HCT116 (cell line): ENCODE data around the gene S100A10.

Experiments used
- CTCF ChIP-seq, 3 experiments: fragments of 200-600 bp in 1 of 3; sonication (generic) in 1 of 3; IDR thresholded peaks in 2 of 3; conservative IDR thresholded peaks in 1 of 3; 2 replicates each; pipeline ENCODE4 v1.5.1; 2012 to 2017; ENCODE audit warnings: low read depth in 2 of 3, low read length in 2 of 3, antibody characterized with exemption in 1 of 3, borderline replicate concordance in 1 of 3, control low read depth in 1 of 3, mild to moderate bottlenecking in 1 of 3, mixed read lengths in 1 of 3, mixed run types in 1 of 3, moderate library complexity in 1 of 3; ENCODE audit not compliant: insufficient read depth in 1 of 3
- ELF1 ChIP-seq: IDR thresholded peaks from 2 replicates; pipeline ENCODE4 v1.6.1; 2012; ENCODE audit warnings: low read depth, borderline replicate concordance
- EZH2 ChIP-seq: fragments of 200-600 bp; sonication (generic); IDR thresholded peaks from 2 replicates; pipeline ENCODE4 v1.6.1; 2017; ENCODE audit warnings: antibody characterized with exemption, mixed run types
- FOSL1 ChIP-seq: IDR thresholded peaks from 2 replicates; pipeline ENCODE4 v1.6.1; 2012; ENCODE audit warnings: low read depth
- POLR2A ChIP-seq: IDR thresholded peaks from 2 replicates; pipeline ENCODE4 v1.7.0; 2011; ENCODE audit warnings: borderline replicate concordance; ENCODE audit not compliant: insufficient read depth, insufficient read length; ENCODE audit errors: extremely low read depth
- POLR2AphosphoS5 ChIP-seq: IDR thresholded peaks from 2 replicates; pipeline ENCODE4 v1.6.1; 2011; ENCODE audit warnings: mild to moderate bottlenecking, low read depth, low read length, moderate library complexity
- TCF7L2 ChIP-seq: IDR thresholded peaks from 2 replicates; pipeline ENCODE4 v1.7.0; 2011; ENCODE audit warnings: borderline replicate concordance, inconsistent platforms; ENCODE audit not compliant: insufficient read depth, insufficient read length; ENCODE audit errors: extremely low read depth
- ZNF274 ChIP-seq: fragments of 200-500 bp; sonication (Bioruptor generic); IDR thresholded peaks from 2 replicates; pipeline ENCODE4 v1.6.1; 2014; ENCODE audit warnings: mild to moderate bottlenecking, low read depth, low read length, inconsistent platforms
- TF ChIP-seq, protein P1 (sequence below): IDR thresholded peaks from 2 replicates; pipeline ENCODE4 v1.6.1; 2012

- TF ChIP-seq POLR2AphosphoS5: no peak
- no peak for TF ChIP-seq CTCF (IDR thresholded peaks at IDR 0.05 in 2 of 3, conservative IDR thresholded peaks at IDR 0.05 in 1 of 3; ENCODE audit: borderline replicate concordance in 1 of 3, insufficient read depth in 1 of 3, low read depth in 2 of 3, low read length in 2 of 3)
- TF ChIP-seq POLR2A: no peak
- TF ChIP-seq FOSL1: no peak
- TF ChIP-seq, protein P1, sequence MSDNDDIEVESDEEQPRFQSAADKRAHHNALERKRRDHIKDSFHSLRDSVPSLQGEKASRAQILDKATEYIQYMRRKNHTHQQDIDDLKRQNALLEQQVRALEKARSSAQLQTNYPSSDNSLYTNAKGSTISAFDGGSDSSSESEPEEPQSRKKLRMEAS: no peak
- no peak for TF ChIP-seq ELF1
- no peak for TF ChIP-seq TCF7L2
- TF ChIP-seq ZNF274: no peak
- TF ChIP-seq EZH2: no peak
Measured at GRCh38 chr1:151985270-151985669, 8.4 kb downstream of the S100A10 start.
